GM06990 (cell line): Measurements from ENCODE around the gene TCP10L.

Source experiments
- DNase-seq: peaks from one replicate; pipeline ENCODE4 v3.0.0-alpha.2; 2011; ENCODE audit not compliant: insufficient read length; ENCODE audit errors: extremely low read depth
- H3K27me3 ChIP-seq: replicated peaks from 2 replicates; pipeline ENCODE4 v1.6.0; 2011; ENCODE audit warnings: low read length; ENCODE audit not compliant: control insufficient read depth, insufficient read depth
- H3K36me3 ChIP-seq: 2 replicates; pipeline ENCODE4 v1.5.1; 2011; ENCODE audit warnings: low read length; ENCODE audit not compliant: control insufficient read depth, insufficient read depth
- H3K4me3 ChIP-seq: replicated peaks from 2 replicates; pipeline ENCODE4 v1.5.1; 2011; ENCODE audit warnings: low read depth, mild to moderate bottlenecking, control low read depth, low read length
- TF ChIP-seq, protein P1 (sequence below): IDR thresholded peaks from 2 replicates; pipeline ENCODE4 v1.5.1; 2011; ENCODE audit warnings: low read length, control low read depth, mild to moderate bottlenecking, inconsistent platforms; ENCODE audit not compliant: insufficient read depth, poor library complexity, severe bottlenecking

Gene TCP10L

DNA sequence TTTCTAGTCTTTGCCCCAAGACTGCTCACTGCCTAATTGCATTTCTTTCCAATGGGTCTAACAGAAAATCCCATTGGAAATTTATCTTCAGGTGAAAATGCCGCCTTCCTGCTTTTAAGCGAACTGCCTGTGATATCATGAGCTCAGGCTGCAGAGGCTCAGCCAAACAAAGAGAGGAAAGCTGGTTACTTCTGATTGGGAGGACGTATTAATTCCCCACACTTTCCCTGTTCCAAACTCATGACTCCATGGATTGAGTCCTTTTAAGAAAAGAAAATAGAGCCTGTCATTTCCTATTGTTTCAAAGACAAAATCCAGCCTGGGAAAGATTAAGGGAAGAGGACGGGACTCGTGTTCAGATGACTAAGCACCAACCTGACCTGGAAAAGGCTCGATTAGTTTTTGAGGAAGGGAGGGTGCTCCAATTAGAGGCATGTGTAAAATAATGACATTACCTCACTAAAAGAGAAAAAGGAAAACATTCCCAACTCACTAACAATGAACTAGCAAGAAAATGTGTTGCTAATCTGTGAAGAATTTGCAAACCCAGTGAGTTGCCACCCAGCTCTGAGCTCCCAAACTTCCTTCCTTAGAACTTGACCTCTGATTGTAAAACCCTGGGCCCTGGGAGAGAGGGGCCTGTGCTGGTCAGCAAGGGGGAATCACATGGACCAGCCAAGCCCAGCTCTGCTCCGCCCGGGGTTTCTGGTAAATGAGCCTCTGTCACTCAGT lies 61.2 kb downstream of the TCP10L start:
- DNase-seq = no peak
- Histone ChIP-seq H3K36me3 (no peaks in the 10 kb centered on the region), H3K4me3 (no peak overlapping the region), H3K27me3 (peaks cover 4% of the 10 kb centered on the region; the same call in 1 of the 2 replicates)
- TF ChIP-seq, protein P1, sequence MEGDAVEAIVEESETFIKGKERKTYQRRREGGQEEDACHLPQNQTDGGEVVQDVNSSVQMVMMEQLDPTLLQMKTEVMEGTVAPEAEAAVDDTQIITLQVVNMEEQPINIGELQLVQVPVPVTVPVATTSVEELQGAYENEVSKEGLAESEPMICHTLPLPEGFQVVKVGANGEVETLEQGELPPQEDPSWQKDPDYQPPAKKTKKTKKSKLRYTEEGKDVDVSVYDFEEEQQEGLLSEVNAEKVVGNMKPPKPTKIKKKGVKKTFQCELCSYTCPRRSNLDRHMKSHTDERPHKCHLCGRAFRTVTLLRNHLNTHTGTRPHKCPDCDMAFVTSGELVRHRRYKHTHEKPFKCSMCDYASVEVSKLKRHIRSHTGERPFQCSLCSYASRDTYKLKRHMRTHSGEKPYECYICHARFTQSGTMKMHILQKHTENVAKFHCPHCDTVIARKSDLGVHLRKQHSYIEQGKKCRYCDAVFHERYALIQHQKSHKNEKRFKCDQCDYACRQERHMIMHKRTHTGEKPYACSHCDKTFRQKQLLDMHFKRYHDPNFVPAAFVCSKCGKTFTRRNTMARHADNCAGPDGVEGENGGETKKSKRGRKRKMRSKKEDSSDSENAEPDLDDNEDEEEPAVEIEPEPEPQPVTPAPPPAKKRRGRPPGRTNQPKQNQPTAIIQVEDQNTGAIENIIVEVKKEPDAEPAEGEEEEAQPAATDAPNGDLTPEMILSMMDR = no peak
